Lung (tissue), 12 donors: ENCODE results near the gene CCDC77. TPM values are rescaled to one million over a fixed set of nuclear protein-coding genes. Genes with fewer than 3 reads are reported as not detected.
A peak's percentile ranks its signal among the peaks of the same experiment; 100 is the strongest.

Source experiments
- ATAC-seq: fragments of 200-7000 bp; cut with Tn5 transposase; one replicate; pipeline ENCODE4 v1.9.1; 2020; ENCODE audit warnings: moderate number of reproducible peaks; ENCODE audit not compliant: insufficient read depth, low FRiP score
- DNase-seq, 3 donors: peaks; one replicate each; pipeline ENCODE4 v3.0.0-alpha.2; 2013 to 2017
- H3K27ac ChIP-seq, 2 donors: one replicate each; pipeline ENCODE4 v1.5.1; 2013; ENCODE audit warnings: mild to moderate bottlenecking in 2 of 2, moderate library complexity in 2 of 2, control low read depth in 1 of 2, inconsistent platforms in 1 of 2, low read depth in 1 of 2, low read length in 1 of 2
- H3K27me3 ChIP-seq, 3 donors: one replicate each; pipeline ENCODE4 v1.5.1; 2013; ENCODE audit warnings: low read length in 2 of 3; ENCODE audit not compliant: control insufficient read depth in 3 of 3, insufficient read depth in 3 of 3
- H3K36me3 ChIP-seq, 4 donors: one replicate each; pipeline ENCODE4 v1.5.1; 2013; ENCODE audit warnings: low read length in 4 of 4, mild to moderate bottlenecking in 1 of 4, moderate library complexity in 1 of 4; ENCODE audit not compliant: control insufficient read depth in 4 of 4, insufficient read depth in 4 of 4
- H3K4me1 ChIP-seq, 5 donors: one replicate each; pipeline ENCODE4 v1.5.1; 2013; ENCODE audit warnings: low read length in 5 of 5, mild to moderate bottlenecking in 2 of 5, moderate library complexity in 1 of 5; ENCODE audit not compliant: control insufficient read depth in 5 of 5, insufficient read depth in 5 of 5
- H3K4me3 ChIP-seq: one replicate; pipeline ENCODE4 v1.5.1; 2013; ENCODE audit warnings: mild to moderate bottlenecking, control low read depth, moderate library complexity
- H3K9ac ChIP-seq, 2 donors: one replicate each; pipeline ENCODE4 v1.5.1; 2013; ENCODE audit warnings: low read length in 2 of 2, control low read depth in 1 of 2; ENCODE audit not compliant: insufficient read depth in 1 of 2
- H3K9me3 ChIP-seq, 4 donors: one replicate each; pipeline ENCODE4 v1.5.1; 2013; ENCODE audit warnings: low read length in 3 of 4, mild to moderate bottlenecking in 1 of 4, moderate library complexity in 1 of 4; ENCODE audit not compliant: control insufficient read depth in 4 of 4, insufficient read depth in 3 of 4
- CTCF ChIP-seq: IDR thresholded peaks from 2 replicates; pipeline ENCODE4 v1.5.1; 2012; ENCODE audit warnings: mild to moderate bottlenecking; ENCODE audit errors: control extremely low read depth, extremely low read depth
- WGBS, 2 donors: extraction: QIAGEN DNeasy Blood & Tissue Kit; methylation state at CpG; one replicate each; pipeline ENCODE4 v1.1.7; 2013; 5-methylcytosine and 5-hydroxymethylcytosine counted together
- polyA plus RNA-seq, 2 donors: library from polyadenylated mRNA; stranded (reverse); fragments of 200-250 nt; gene quantifications; one replicate each; pipeline ENCODE4 v1.2.1, GENCODE V29; 2013
- total RNA-seq, 2 donors: library from RNA; depleted of rRNA in 1 of 2; stranded (reverse); fragments of >200 nt in 1 of 2; gene quantifications; one replicate each; pipeline ENCODE4 v1.2.1, GENCODE V29; 2014 to 2021
- donor health status: control.
- donor health status: control.
- donor health status: Bipolar disorder and iron deficiency.
- donor health status: healthy.
- donor health status: DM: yes; HTN: yes; CAD: no.

Gene CCDC77
- total and polyA plus RNA-seq, 4 donors, result 3.2 to 20.6 (median 5.0) TPM

GRCh38 chr12:400828-401227 lies 616 bp upstream of the CCDC77 start:
- no peak for ATAC-seq
- Histone ChIP-seq H3K36me3 (peaks cover 0 to under 1% (median 0%) of the 10 kb centered on the region in 4 donors), H3K27ac (no peak overlapping the region), H3K9me3 (no peaks in the 10 kb centered on the region), H3K27me3 (no peaks in the 10 kb centered on the region), H3K4me1 (peaks cover 0 to 15% (median 6%) of the 10 kb centered on the region in 5 donors), H3K4me3 (no peak overlapping the region), H3K9ac (peak overlapping the region in 1 of 2 donors; percentile 67)
- no peak for DNase-seq
- WGBS, 2 donors, result 66 to 69% methylated on average over 8 of the region's 8 CpGs
- no peak for TF ChIP-seq CTCF

DNA sequence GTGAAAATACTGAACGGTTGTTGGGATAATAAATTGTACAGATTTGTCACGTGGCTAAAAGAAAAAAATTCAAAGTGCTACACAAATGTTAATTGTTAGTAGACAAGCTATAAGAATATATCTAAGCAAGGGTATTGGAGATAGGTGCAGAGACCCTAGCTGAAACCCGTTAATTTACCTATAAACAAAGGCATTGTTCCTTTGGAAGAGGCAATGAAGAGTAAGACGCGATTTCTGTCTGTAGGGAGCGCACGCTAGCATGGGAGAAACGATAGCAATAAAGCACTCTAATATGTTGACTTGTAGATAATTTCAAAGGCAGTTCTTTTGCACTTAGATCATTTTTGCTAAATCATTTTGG lies 565 bp downstream of the CCDC77 start:
- WGBS, 2 donors, result 0 to 1% methylated on average over 8 of the region's 8 CpGs
- H3K9ac ChIP-seq, result peak overlapping the region; percentile 73 to 83
- no peak overlapping the region for H3K27ac ChIP-seq

DNA sequence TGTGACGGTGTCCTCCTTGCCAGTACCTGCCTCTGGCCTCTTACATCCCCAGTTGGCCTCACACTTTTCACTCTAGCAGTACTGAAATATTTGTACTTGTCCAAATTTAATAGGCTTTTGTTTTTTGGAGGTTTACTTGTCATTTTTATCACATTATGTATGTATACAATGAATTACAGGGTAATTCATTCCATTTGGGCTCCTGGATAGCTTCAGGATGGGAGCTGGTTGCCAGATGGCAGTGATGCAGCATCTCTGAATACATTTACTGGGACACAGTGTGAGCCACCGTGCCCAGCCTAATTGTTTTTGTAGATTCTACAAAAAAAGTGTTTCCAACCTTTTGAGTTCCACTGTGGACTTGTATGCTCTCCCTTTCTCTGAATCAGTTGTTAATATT lies 13.4 kb downstream of the CCDC77 start:
- TF ChIP-seq CTCF, result no peak
- Histone ChIP-seq H3K4me1 (no peaks in the 10 kb centered on the region), H3K9ac (no peak overlapping the region), H3K27me3 (no peaks in the 10 kb centered on the region), H3K9me3 (no peaks in the 10 kb centered on the region), H3K4me3 (no peak overlapping the region), H3K27ac (no peak overlapping the region), H3K36me3 (peaks cover 19 to 38% (median 23%) of the 10 kb centered on the region in 4 donors)
- ATAC-seq, result no peak
- DNase-seq, result no peak
- 91 to 100% methylated on average over 2 of the region's 2 CpGs for WGBS, 2 donors

More for the DNA sequence above, 565 bp downstream of the CCDC77 start:
- no peak for ATAC-seq
- no peak for TF ChIP-seq CTCF
- DNase-seq, result peak in 2 of 3 donors; percentile 59 to 65
- H3K4me1 ChIP-seq, result peaks cover 0 to 15% (median 6%) of the 10 kb centered on the region in 5 donors
- no peaks in the 10 kb centered on the region for H3K27me3 ChIP-seq
- peak overlapping the region; percentile 57 for H3K4me3 ChIP-seq
- peaks cover 0 to 1% (median 0%) of the 10 kb centered on the region in 4 donors for H3K36me3 ChIP-seq
- no peaks in the 10 kb centered on the region for H3K9me3 ChIP-seq

GRCh38 chr12:418432-418831 lies 17.0 kb downstream of the CCDC77 start:
- 96 to 98% methylated on average over 6 of the region's 6 CpGs for WGBS, 2 donors
- Histone ChIP-seq H3K9me3 (no peaks in the 10 kb centered on the region), H3K36me3 (peaks cover 4 to 26% (median 14%) of the 10 kb centered on the region in 4 donors), H3K27me3 (no peaks in the 10 kb centered on the region), H3K4me1 (no peaks in the 10 kb centered on the region), H3K4me3 (no peak overlapping the region), H3K27ac (no peak overlapping the region), H3K9ac (no peak overlapping the region)
- DNase-seq (no peak), ATAC-seq (no peak)
- TF ChIP-seq CTCF, result no peak
